NCI-H748 (cell line): ENCODE results near the gene NEIL1.
"Not testable (repeated sequence)": the region's sequence is repeated elsewhere in the genome, so short reads cannot be mapped to it uniquely, and the experiment has no call there.

Experiments
- DNase-seq: peaks from one replicate; lab custom pipeline; 2025; ENCODE audit not compliant: unreplicated experiment; lab: John Stamatoyannopoulos, UW

The NEIL1 gene, protein sequence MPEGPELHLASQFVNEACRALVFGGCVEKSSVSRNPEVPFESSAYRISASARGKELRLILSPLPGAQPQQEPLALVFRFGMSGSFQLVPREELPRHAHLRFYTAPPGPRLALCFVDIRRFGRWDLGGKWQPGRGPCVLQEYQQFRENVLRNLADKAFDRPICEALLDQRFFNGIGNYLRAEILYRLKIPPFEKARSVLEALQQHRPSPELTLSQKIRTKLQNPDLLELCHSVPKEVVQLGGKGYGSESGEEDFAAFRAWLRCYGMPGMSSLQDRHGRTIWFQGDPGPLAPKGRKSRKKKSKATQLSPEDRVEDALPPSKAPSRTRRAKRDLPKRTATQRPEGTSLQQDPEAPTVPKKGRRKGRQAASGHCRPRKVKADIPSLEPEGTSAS

DNA sequence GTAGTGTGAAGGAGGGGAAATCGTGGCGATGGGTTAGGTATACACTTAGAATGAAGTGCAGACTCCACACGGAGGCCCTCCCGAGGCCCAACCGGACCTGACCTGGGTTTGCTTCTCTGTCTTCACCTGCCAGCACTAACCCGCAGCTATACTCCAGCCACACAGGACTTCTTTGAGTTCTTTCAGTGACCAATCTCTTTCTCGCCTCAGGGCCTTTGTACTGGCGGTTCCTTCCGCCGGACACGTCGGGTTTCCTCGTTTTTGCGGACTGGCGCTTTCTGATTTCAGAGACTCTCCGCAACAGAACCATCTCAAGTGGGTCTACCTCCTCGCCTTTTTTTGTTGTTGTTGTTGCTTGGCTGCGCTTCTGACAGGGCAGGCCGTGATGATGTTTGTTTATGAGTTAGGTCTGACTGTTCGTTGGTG lies at the start of gene NEIL1:
NEIL1 (plus strand) TSS at position 244 of the 426 bp plus-strand sequence. CDS start 1,867 bp downstream, outside the sequence.
- no peak for DNase-seq

DNA sequence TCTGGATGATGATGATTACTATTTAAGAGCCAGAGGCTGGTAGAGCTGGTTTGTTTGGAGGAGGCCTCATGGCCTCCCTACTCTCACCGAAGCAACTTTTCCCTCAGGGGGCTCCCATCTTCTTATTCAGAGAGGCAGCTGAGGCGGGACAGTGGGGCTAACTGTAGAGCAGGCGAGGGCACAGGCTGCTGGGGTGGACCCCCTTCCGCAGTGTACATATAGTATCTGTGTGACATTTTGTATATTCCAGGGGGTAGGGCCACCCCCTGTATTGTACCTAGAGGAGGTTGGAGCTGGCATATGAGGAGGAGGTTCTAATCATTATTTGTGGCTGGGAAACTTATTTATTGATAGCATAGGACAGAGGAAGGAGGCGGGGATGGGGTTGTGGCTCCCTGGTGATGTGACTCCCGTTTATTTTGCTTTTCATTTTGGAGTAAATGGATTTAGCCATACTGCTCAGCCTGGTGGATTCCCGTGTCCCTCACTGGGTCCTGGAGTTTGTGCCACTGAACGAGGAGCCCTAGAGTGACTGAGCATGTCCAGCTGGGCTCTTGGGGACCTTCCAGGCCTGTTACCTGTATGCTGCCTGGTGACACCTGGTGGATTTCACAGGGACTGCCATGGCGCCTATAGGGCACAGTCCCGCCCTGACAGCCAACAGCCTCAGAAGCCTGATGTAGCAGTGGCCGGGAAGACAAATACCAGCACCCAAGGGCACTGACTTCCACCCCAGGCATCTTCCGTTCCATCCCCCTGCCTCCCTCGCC lies 48.1 kb upstream of the NEIL1 start:
- not testable (repeated sequence) for DNase-seq

DNA sequence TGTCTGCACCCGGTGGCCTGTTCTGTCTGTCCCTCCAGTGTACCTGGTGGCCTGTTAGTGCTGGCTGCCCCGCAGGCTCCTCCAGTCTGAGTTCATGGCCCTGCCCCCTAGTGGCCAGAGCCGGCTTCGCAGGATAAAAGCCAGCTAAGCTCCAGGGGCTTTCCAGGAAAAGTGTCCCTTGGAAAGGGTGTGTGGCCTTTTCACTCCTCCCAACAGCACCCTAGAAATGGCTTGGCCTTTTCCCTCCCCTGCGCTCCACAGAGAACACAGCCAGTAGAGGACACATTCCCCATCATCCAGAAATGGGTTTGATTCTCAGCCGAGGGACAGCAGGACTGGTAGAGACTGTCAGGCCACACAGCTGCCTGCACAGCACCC lies 47.5 kb upstream of the NEIL1 start:
- not testable (repeated sequence) for DNase-seq

DNA sequence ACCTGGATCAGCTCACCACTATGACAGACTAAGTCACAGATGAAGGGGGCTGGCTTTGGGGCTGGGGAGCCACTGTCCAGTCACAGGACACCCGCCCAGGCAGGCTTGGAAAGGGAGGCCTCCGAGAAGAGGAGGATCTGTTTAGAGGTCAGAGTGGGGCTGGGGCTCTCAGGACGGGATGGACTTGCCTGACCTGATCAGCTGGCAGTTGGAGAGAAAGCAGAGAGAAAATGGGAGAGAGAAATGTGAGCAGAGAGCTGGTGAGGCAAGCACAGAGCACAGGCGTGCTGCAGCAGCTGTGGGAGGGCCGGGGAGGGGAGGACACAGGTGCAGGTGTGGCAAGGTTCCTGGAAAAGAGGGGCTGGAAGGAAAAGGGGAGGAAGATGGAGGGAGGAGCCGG lies 46.8 kb upstream of the NEIL1 start:
- not testable (repeated sequence) for DNase-seq

DNA sequence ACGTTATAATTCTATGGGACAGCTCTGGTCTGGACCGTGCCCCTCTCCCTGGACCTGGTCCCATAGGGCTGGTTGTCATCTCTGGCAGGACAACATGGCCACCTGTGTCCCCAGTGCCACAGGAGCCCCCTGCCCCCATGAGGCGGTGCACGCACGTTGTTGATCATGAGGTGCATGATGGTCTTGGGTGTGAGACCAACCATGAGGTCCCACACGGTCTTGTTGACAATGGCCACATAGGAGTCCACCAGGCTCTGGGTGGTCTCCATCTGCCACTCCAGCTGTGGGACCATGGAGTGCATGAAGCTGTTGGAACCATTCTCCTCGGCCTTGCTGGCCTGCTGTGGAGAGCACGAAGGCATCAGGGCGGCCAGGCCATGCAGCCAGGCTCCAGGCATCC lies 44.5 kb upstream of the NEIL1 start:
- no peak for DNase-seq

DNA sequence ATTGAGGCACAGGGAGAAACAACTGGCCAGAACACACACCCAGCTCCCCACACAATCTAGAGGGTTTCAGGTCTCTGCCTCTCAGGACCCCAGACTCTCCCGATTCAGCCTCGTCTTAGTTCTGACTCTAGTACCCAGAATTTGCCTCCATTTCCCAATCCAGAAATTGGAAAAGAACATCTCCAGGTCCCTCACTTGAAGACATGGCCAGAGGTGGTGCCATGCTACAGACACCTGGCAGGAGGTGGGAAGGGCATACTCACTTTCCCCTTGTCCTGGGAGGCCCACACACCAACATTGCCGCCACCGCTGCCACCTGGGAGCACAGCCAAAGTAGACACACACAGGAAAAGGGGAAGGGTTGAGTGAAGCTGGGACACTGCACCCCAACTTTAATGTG lies 44.1 kb upstream of the NEIL1 start:
- DNase-seq = not testable (repeated sequence)

DNA sequence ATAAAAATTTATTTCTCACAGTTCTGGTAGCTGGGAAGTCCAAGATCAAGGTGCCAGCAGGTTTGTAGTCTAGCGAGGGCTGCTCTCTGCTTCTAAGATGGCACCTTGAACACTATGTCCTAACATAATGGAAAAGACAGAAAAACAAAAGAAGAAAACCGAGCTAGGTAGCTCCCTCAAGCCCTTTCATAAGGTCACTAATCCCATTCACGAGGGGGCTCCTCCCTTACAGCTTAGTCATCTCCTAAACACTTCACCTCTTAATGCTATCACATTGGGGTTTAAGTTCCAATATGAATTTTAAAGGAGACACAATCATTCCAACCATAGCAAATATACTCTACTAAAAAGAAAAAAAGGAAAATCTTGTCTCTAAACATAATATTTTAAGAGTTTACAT lies 40.7 kb upstream of the NEIL1 start:
- peak; percentile 1 for DNase-seq

DNA sequence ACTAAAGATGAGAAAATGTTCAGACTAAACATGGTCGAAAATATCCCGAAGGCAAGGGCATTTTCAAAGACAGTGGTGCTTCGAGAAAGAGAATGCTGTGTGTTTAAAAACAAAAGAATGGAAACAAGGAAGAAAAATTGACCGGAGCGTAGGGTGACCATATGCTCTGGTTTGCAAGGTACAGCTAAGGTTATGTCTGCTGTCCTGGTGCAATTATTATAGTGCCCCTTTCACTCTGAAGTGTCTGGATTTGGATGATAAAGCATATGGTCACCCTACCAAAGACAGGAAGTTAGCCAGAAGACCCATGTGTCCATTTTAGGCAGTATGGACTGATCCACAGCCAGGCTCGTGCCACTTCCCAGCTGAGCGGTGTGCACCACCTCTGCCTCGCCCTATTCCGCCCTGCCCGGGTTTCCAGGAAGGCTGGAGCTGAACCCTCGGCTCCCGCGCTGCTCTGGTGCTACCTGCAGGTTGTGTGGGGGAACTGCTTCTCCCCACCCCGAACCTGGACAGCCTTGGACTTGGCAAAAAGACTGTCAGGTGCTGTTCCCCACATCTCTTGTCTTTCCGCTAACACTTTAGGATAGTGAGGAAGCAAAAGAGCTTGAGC lies 39.0 kb upstream of the NEIL1 start:
- peak; percentile 62 for DNase-seq

DNA sequence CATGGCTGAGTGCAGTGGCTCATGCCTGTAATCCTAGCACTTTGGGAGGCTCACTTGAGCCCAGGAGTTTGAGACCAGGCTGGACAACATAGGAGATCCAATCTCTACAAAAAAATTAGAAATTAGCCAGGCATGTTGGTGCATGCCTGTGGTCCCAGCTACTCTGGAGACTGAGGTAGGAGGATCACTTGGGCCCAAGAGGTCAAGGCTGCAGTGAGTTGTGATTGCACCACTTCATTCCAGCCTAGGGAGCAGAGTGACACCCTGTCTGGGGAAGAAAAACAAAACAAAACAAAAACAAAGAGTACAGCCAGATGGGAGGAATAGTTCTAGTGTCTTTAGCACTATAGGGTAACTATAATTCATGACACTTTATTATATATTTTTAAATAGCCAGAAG lies 37.1 kb upstream of the NEIL1 start:
- DNase-seq = no peak

DNA sequence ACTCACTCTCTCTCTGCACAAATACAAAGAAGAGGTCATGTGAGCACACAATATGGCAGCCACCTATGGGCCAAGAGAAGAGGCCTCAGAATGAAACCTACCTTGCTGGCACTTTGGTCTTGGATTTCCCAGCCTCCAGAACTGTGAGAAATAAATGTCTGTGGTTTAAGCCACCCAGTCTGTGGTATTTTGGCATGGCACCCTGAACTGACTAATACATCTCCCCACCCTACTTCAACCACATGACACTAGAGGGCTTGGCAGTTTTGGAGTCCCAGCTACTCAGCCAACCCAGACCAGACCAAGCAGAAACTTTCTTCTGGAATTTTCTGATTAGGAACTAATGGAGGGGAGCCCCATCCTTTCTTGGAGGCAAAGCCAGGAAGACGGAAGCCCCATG lies 34.3 kb upstream of the NEIL1 start:
- not testable (repeated sequence) for DNase-seq

DNA sequence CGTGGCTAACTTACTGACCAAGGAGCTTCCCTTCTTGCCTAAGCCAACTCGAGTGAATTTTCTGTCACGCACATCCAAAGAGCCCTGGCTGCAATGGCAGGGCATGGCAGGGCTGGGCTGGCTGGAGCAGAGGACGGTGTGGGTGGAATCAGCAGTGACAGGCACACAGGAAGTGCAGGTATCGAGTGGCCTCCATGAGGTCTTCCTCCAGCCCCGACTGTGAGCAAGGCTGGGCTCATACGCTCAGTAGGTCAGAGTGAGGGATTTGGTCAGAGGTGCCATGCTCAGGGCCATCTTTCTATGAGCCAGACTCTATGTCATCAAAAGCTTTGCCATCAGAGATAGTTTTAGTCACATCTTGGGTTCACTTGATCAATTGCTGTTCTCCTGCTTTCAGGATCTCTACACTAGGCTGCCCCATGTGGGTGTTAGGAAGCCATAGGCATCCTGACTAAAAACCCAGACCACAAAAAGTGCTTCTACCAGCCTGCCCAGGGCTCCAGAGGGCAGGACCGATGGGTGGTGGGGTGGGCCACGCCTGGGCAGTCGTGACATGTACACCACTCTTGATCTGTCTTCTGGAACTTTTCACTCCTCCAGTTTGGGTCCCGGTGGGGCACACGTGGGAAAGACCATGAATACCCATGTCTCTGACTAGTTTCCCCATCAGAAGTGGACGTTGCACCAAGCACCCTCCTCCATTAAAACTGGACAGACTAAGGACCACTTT lies 33.6 kb upstream of the NEIL1 start:
- no peak for DNase-seq

DNA sequence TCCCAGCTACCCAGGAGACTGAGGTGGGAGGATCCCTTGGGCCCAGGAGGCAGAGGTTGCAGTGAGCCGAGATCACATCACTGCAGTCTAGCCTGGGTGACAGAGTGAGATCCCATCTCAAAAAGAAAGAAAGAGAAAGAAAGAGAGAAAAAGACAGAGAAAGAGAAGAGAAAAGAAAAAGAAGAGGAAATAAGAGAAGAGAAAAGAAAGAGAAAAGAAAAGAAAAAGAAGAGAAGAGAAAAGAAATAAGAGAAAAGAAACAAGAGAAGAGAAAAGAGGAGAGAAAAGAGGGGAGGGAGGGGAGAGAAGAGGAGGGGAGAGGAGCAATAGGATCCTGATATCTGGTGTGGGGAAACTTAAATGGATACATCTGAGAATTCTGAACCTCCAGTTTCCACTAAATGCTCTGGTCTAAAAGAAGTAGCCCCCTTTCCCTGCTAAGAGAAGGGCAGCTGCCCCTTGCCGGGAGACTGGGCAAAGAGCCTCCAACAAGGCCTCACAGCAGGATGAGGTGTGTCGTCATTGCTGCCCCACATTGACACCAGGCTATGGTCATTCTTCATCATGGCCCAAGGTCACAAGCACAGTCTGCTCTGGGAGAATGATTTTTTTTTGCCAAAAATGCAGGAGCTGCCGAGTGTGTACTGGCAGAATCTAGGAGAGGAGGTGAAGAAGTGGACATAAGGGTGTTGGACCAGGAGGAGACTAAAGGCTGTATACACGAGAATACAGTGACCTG lies 32.1 kb upstream of the NEIL1 start:
- no peak for DNase-seq

DNA sequence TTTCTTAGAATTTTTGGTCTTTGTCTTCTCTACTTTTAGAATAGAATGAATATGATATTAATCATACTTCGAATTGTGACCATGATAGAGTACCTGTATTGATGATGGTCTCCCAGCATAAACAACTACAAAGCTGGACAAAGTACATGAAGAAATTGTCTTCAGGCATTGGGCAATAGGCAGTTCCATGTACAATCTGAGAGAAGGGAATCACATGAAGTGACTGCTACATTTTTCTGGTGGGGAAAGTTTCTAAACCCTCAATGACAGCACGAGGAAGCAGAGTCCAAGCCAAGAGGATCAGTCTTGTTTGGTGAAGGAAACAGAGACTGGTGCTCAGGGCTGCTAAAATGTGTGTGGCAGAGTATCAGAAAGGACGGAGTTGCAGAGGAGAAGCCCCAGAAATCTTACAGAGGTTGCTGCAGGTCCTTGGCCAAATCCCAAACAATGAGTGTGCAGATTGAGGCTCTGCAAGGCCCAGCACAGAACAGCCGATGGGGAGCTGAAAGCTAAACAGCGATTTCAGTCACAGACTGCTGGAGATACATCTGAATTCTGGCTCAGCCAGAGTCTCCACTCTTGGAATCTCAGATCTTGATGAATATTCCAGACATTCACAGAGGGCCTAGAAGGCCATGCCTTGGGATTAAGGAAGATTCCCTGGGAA lies 27.5 kb upstream of the NEIL1 start:
- DNase-seq = not testable (repeated sequence)

DNA sequence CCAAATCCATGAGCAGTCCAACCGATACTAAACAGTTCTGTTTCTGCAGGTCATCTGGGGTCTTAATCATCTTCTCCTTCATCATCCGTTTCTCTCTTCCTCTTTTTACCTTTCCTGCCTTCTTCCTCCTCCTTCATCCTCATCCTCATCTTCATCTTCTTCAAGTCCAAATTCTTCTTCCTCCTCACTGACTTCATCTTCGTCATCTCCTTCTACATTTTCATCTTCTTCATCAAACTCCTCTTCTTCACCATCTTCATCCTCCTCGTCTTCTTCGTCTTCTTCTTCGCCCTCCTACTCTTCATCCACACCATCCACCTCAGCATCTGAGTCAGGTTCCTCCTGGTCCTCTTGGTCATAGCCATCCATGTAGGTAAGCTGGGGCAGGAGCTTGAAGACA lies 25.1 kb upstream of the NEIL1 start:
- DNase-seq = no peak

DNA sequence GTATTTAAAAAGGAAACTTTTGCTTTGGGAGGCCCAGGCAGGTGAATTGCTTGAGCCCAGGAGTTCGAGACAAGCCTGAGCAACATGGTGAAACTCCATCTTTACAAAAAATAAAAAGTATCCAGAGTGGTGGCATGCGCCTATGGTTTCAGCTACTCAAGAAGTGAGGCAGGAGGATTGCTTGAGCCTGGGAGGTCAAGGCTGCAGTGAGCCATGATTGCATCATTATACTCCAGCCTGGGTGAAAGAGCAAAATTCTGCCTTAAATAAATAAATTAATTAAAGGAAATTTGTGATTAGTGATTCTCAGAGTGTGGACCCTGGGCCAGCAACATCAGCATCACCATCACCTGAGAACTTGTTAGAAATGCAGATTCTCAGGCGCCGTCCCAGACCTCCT lies 20.9 kb upstream of the NEIL1 start:
- no peak for DNase-seq

DNA sequence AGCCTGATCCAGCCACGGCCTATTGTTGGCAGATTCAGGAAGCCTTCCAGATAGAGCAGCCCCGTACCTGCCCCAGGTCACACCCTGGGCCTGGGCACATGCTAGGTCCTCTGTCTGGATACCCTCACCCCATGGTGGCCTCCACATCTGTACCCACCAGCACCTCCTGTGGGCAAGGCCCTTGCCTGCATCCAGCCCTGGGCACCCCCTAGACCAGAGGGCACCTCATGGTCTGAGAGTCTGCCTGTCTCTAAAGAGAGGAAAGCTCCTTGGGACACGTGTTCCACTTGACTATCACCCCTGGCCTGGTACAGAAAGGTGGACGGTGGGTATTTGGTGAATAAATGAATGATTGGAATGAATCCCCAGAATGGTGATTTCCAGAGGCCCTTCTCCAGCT lies 19.8 kb upstream of the NEIL1 start:
- no peak for DNase-seq

DNA sequence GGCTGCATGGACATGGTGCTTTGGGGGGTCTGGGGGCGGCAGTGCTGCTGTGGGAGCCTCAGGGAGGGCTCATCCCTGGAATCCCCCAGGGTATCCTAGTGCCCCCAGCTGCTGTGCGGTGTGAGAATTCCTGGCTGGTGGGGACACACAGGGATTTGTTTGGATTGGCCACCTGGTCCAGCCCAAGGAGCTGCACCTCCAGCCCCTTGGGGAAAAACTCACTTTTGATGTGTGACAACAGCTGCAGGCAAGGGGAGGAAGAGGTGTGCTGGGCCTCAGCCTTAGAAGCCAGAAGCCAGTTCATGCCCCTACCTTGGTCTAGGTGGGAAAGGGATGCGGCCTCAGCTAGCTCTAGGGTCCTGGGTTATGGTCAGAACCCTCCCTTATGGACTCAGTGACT lies 19.3 kb upstream of the NEIL1 start:
- no peak for DNase-seq

DNA sequence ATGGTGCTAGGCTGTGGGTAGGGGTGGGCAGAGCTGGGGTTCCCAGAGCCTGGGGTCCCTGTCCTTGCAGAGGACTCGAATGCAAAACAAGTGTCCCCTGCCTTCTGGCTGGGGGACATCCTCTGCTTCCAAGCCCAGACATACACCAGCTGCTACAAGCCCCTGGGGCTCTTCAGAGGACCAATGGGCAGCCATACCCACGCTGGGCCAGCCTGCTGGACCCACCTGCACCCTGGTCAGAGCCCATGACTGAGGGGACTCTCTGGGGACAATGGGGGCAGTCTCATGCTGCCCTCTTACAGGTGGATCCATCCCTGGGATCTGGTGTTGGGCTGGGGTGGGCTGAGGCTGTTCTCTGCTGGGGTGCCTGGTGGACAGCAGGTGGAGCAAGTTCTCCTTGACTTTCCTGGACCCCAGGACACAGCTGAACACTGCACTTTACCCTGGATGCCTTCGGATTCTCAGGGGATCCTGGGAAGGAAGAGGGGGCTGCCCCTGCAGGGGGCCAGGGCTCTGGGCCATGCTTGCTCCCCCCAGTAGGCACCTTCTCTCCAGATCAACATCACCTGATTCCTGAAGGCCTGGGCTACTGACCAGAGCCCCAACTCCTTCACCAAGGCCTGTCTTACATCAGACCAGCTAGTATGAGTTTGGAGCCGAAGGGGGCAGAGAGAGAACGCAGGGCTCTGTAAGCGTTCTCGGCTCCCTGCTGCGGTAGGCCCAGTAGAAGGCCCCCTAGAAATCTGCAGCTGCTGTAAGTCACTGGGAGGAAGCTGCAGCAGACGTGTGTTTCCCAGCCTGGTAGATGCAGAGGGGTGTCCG lies 18.1 kb upstream of the NEIL1 start:
- DNase-seq = no peak

DNA sequence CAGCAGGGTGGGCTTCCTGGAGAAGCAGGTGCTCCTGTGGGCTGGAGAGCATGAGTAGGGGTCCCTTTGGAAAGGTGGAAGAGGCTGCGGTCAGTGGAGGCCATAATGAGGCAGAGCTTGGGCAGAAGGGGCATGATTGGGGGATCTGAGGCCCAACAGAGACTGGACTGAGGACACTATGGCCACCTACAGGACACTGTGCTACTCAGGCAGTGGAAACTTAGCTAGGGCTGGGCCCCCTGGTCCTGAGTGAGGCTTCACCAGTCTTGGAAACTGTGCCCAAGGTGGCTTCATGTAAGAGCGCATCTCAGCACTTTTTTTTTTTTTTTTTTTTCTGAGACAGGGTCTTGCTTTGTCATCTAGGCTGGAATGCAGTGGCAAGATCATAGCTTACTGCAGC lies 17.3 kb upstream of the NEIL1 start:
- no peak for DNase-seq
